ENCODE data around the gene ECI2. TPM values are rescaled to one million over a fixed set of nuclear protein-coding genes. Genes with fewer than 3 reads are reported as not detected.

ECI2 gene
- total and polyA plus RNA-seq, 10 of the 15 experiments (the other 5 are each of a cell fraction or from before 2014, with no cell fraction given) = 38.7 to 129 (median 60.1) TPM

GRCh38 chr6:4067673-4068072 lies 67.7 kb downstream of the ECI2 start:
- no peaks in the 10 kb centered on the region for H4K20me1 ChIP-seq (ENCODE audit: control insufficient read depth, insufficient read depth)
- H2AFZ ChIP-seq (ENCODE audit: control insufficient read depth, low read depth, low read length) = no peak overlapping the region
- H3K79me2 ChIP-seq (ENCODE audit: control insufficient read depth, insufficient read depth, low read length) = no peaks in the 10 kb centered on the region
- intact Hi-C loops (cut with micrococcal nuclease; ENCODE audit: unreplicated experiment) (loop anchor here (5.0 kb wide), 1 partner anchor 90 kb away; no protein-coding TSS in a partner anchor), in situ Hi-C loops (cut with MboI) (no loop called here)
- ATAC-seq (no peak), DNase-seq (ENCODE audit: low read depth, low spot score) (no peak), FAIRE-seq (no peak)
- ChIA-PET CTCF (interaction anchor here (0.6 to 1.5 kb wide), 2 partner anchors 88 to 206 kb away, joined by 3 to 5 read pairs; no protein-coding TSS in a partner anchor), RAD21 (ENCODE audit: unreplicated experiment) (no interaction called here), SMC1A (ENCODE audit: uncharacterized antibody, unreplicated experiment) (no interaction called here), POLR2A (no interaction called here)
- H3K9ac ChIP-seq (ENCODE audit: control insufficient read depth, insufficient read depth, low read length) = no peak overlapping the region
- no TSS peak for BruUV-seq (replicated peaks)
- TF ChIP-seq ZNF687 (IDR thresholded peaks at IDR 0.05) = no peak
- no peak for TF ChIP-seq KAT2A (conservative IDR thresholded peaks at IDR 0.05; ENCODE audit: control insufficient read depth, low read depth, low read length)
- TF ChIP-seq LARP7 (IDR thresholded peaks at IDR 0.05) = no peak
- TF ChIP-seq JUND (IDR thresholded peaks at IDR 0.05; ENCODE audit: low read depth, low read length) = no peak
- no peak for TF ChIP-seq BMI1 (IDR thresholded peaks at IDR 0.05; ENCODE audit: borderline replicate concordance)
- no peak for TF ChIP-seq CEBPZ (IDR thresholded peaks at IDR 0.05; ENCODE audit: low read depth, low read length)
- no peak for TF ChIP-seq SKIL (IDR thresholded peaks at IDR 0.05; ENCODE audit: low read depth, poor library complexity, severe bottlenecking)
- TF ChIP-seq CHD4 (IDR thresholded peaks at IDR 0.05) = no peak
- TF ChIP-seq JUNB (IDR thresholded peaks at IDR 0.05) = no peak
- H3K36me3 ChIP-seq (ENCODE audit: control insufficient read depth in 2 of 2, insufficient read depth in 2 of 2, low read length in 1 of 2) = peaks cover 0 to 5% of the 10 kb centered on the region in 2 experiments; a peak in 2 of 4 replicates
- no peaks in the 10 kb centered on the region for H3K27me3 ChIP-seq (replicated peaks in 1 of 2; ENCODE audit: control insufficient read depth in 2 of 2, insufficient read depth in 2 of 2, low read length in 1 of 2)
- H3K4me2 ChIP-seq (ENCODE audit: control insufficient read depth, insufficient read depth) = no peak overlapping the region
- no peaks in the 10 kb centered on the region for H3K9me3 ChIP-seq (replicated peaks; ENCODE audit: control insufficient read depth, insufficient read depth, low read length)
- no peak overlapping the region for H3K27ac ChIP-seq (ENCODE audit: control insufficient read depth, insufficient read depth)
- H3K4me1 ChIP-seq (ENCODE audit: control insufficient read depth, insufficient read depth, low read length) = no peaks in the 10 kb centered on the region
- no peak overlapping the region for H3K4me3 ChIP-seq
- 100% methylated on average over 1 of the region's 1 CpG for WGBS (ENCODE audit: insufficient coverage, insufficient replicate concordance, low lambda C conversion rate, missing lambda C conversion rate)
